ENCODE measurements around the gene SPATA31C1. TPM values are rescaled to one million over a fixed set of nuclear protein-coding genes. Genes with fewer than 3 reads are reported as not detected.
"Not testable (repeated sequence)": the region's sequence is repeated elsewhere in the genome, so short reads cannot be mapped to it uniquely, and the experiment has no call there.

Gene SPATA31C1
- total and polyA plus RNA-seq, 2 donors: 0.16 TPM; not detected in 1

DNA sequence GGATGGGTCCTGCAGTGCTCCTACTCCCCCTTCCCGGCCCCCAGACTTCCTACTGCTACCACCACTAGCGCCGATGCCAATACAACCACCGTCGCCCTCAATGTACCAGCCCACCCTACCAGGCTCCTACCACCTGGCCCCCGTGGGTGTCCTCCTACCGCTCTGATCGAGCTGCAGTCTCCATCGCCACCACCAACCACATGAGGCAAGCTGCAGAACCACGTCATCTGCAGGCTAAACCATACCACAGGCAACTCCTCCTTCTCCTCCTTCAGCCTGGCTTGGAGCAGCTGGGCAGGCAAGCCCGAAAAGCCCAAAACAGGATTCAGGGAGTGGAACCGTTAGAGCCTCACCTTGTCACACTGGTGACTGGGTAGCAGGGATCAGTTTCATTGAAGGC lies 19.6 kb downstream of the SPATA31C1 start:
- not testable (repeated sequence) for DNase-seq (ENCODE audit: extremely low spot score); H3K27ac ChIP-seq (ENCODE audit: low read depth); H3K4me3 ChIP-seq (ENCODE audit: low read depth, low read length); H3K36me3 ChIP-seq (ENCODE audit: insufficient read depth); H3K4me1 ChIP-seq (ENCODE audit: insufficient read depth)
- 91% methylated on average over 12 of the region's 12 CpGs for WGBS

DNA sequence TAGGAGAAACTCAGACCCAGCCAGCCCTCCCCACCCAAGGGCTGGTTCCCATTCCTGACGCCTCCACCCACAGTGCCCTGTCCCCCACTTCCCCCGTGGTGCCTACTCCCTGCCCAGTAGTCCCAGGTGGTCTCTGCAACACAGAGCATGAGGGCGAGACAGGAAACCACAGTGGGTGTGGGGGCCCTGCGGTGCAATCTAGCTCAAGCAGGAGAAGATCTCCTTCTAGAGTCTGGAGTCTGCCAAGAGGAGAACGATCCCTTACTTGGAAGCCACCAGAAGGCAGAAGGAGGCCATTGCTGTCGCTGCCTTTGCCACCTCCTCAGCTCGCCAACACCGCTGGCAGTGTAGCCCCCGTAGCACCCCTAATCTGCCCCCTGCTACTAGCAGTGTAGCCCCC lies 20.2 kb downstream of the SPATA31C1 start:
- not testable (repeated sequence) for DNase-seq (ENCODE audit: extremely low spot score); H3K27ac ChIP-seq (ENCODE audit: low read depth); H3K4me3 ChIP-seq (ENCODE audit: low read depth, low read length); H3K36me3 ChIP-seq (ENCODE audit: insufficient read depth); H3K4me1 ChIP-seq (ENCODE audit: insufficient read depth)
- WGBS: 88% methylated on average over 9 of the region's 9 CpGs

DNA sequence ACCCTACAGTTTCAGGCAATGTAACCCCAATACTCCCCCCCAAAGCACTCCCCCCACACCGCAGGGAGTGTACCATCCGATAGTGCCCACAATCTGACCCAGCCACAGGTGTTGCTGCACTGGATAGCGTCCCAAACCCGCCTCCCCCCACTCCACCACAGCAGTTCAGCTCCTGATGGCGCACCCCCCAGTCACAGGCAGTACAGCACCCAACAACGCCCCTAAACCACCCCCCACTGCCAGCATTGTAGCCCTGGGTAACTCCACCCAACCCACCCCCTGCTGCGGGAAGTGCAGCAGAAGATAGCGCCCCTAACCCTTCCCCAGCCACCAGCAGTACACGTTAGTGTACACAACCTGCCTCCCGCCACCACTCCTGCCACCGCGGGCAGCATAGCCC lies 20.6 kb downstream of the SPATA31C1 start:
- H3K36me3 ChIP-seq (ENCODE audit: insufficient read depth); H3K4me1 ChIP-seq (ENCODE audit: insufficient read depth); DNase-seq (ENCODE audit: extremely low spot score); H3K4me3 ChIP-seq (ENCODE audit: low read depth, low read length); H3K27ac ChIP-seq (ENCODE audit: low read depth): not testable (repeated sequence)
- 82% methylated on average over 11 of the region's 12 CpGs for WGBS

DNA sequence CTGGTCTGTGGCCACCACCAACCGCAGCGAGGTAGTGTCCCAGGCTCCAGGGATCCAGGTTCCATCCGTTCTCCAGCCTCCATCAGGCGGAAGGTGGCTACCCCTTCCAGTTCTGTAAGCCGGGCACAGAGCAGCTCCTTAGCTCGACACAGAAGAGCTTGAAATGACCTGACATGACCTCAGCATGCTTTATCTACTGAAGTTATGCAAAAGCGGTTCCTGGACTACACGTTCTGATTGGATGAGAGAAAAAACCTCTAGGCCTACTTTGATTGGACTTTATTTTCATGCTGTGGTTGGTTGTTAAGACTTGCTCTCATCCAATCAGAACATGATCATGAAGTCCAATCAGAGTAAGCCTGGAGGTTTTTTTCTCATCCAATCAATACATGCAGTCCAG lies 21.3 kb downstream of the SPATA31C1 start:
- DNase-seq (ENCODE audit: extremely low spot score); H3K27ac ChIP-seq (ENCODE audit: low read depth); H3K4me3 ChIP-seq (ENCODE audit: low read depth, low read length); H3K4me1 ChIP-seq (ENCODE audit: insufficient read depth); H3K36me3 ChIP-seq (ENCODE audit: insufficient read depth): not testable (repeated sequence)
- 95% methylated on average over 8 of the region's 8 CpGs for WGBS

DNA sequence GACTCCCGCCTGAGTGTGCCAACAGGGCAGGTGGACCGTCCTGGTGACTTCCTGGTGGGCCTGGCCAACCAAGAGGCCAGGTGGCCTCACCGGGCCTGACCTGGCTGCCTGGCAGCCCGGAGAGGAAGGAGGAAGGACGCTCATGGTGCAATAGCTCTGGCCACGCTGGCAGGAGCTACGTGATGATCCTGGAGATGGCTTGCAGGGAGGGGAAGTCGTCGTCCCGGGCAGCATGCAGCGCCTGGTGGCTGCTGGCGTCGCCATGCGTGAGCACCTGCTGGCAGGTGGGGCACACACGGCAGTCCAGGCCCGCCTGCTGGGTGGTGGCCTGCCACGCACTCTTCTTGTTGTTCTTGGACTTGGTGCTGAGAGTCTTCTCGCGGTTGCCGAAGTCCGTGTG lies 26.3 kb downstream of the SPATA31C1 start:
- no peaks in the 10 kb centered on the region for H3K36me3 ChIP-seq (ENCODE audit: insufficient read depth)
- H3K4me1 ChIP-seq (ENCODE audit: insufficient read depth): no peaks in the 10 kb centered on the region
- DNase-seq (ENCODE audit: extremely low spot score): no peak
- no peak overlapping the region for H3K4me3 ChIP-seq (ENCODE audit: low read depth, low read length)
- WGBS: 89% methylated on average over 21 of the region's 21 CpGs
- H3K27ac ChIP-seq (ENCODE audit: low read depth): no peak overlapping the region

DNA sequence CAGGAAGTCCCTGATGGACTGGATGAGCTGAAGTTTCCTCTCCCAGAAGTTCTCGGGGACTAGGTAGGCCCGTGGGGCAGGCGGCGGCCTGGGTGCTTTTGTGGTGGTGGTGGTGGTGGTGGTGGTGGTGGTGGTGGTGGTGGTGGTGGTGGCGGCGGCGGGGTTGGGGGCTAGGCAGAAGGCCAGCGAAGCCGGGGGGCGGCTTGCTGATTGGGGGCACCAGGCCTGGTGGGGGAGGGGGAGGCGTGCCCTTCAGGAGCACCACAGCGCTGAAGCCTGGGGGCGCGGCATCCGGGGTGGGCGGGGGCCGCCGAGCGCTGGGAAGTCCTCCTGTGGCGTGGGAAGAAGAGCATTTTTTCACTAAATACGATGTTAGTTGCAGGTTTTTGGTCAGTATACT lies 26.9 kb downstream of the SPATA31C1 start:
- Histone ChIP-seq H3K4me1 (ENCODE audit: insufficient read depth) (no peaks in the 10 kb centered on the region), H3K27ac (ENCODE audit: low read depth) (no peak overlapping the region), H3K4me3 (ENCODE audit: low read depth, low read length) (no peak overlapping the region), H3K36me3 (ENCODE audit: insufficient read depth) (no peaks in the 10 kb centered on the region)
- 59% methylated on average over 21 of the region's 21 CpGs for WGBS
- no peak for DNase-seq (ENCODE audit: extremely low spot score)

DNA sequence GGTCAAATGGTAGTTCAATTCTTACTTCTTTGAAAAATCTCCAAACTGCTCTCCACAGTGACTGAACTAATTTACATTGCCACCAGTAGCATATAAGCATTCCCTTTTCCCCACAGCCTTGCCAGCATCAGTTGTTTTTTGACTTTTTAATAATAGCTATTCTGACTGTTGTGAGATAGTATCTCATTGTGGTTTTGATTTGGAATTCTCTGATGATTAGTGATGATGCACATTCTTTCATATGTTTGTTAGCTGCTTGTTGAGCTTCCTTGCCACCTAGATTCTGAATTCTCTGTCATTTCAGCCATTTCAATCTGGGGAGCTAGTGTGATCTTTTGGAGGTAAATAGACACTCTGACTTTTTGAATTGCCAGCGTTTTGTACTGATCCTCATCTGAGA lies 32.5 kb downstream of the SPATA31C1 start:
- no peaks in the 10 kb centered on the region for H3K4me1 ChIP-seq (ENCODE audit: insufficient read depth)
- WGBS: 78% methylated on average over 1 of the region's 1 CpG
- H3K36me3 ChIP-seq (ENCODE audit: insufficient read depth): no peaks in the 10 kb centered on the region
- H3K4me3 ChIP-seq (ENCODE audit: low read depth, low read length): no peak overlapping the region
- DNase-seq (ENCODE audit: extremely low spot score): no peak
- no peak overlapping the region for H3K27ac ChIP-seq (ENCODE audit: low read depth)

DNA sequence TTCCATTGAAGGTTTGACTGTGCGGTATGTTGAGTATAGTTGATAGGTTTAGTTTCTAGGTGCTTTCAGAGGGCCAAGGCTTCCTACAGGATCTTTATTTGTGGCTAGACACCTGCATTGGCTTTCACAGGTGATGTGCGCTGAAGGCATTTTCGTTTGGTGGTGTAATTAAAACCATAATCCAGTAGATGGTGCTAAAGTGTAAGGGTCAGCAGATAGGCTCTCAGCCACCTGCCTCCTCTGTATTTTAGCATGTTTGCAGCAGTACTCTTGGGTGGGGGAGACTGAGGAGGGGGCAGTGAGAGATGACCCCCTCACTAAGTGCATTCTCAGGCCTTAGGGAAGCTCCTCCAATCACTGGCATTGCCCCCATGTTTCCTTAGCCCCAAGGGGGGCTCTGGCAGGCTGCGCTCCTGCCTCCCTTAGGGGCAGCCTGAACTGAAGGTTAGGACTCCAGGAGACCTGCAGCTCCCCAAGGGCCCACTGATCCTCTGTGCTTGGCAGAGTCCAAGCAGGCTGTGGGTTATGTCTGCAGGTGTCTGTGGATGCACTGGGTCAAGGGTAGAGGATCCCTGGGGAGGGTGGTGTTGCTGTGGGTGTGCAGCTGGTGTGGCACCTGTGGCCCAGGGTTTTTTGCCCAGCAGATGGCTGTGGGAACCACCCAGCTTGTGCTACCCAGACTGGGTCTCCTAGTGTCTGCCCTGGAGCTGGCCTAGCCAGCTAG lies 33.2 kb downstream of the SPATA31C1 start:
- DNase-seq (ENCODE audit: extremely low spot score): no peak
- Histone ChIP-seq H3K36me3 (ENCODE audit: insufficient read depth) (no peaks in the 10 kb centered on the region), H3K4me3 (ENCODE audit: low read depth, low read length) (no peak overlapping the region), H3K27ac (ENCODE audit: low read depth) (no peak overlapping the region), H3K4me1 (ENCODE audit: insufficient read depth) (no peaks in the 10 kb centered on the region)
- 80% methylated on average over 4 of the region's 4 CpGs for WGBS

DNA sequence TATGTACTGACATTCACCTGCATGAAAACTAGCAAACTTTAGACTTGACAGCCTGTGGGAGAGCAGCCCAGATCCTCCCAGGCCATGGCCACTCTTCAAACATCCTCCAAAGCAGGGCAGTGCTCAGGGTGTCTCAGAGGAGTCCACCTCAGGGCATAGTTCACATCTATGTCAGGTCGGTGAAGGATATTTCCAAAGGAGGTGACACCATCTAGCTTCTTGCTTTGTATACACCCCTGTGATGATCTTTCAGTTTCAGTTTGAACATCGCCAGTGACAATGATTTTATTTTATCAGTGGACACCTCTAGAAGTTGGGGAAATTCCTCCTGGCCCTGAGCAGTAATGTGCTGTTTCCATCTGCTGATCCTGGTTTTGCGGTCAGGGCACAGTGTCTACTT lies 36.5 kb downstream of the SPATA31C1 start:
- Histone ChIP-seq H3K4me3 (ENCODE audit: low read depth, low read length) (no peak overlapping the region), H3K36me3 (ENCODE audit: insufficient read depth) (no peaks in the 10 kb centered on the region), H3K27ac (ENCODE audit: low read depth) (no peak overlapping the region), H3K4me1 (ENCODE audit: insufficient read depth) (no peaks in the 10 kb centered on the region)
- DNase-seq (ENCODE audit: extremely low spot score): no peak
- WGBS: 90% methylated on average over 3 of the region's 3 CpGs

DNA sequence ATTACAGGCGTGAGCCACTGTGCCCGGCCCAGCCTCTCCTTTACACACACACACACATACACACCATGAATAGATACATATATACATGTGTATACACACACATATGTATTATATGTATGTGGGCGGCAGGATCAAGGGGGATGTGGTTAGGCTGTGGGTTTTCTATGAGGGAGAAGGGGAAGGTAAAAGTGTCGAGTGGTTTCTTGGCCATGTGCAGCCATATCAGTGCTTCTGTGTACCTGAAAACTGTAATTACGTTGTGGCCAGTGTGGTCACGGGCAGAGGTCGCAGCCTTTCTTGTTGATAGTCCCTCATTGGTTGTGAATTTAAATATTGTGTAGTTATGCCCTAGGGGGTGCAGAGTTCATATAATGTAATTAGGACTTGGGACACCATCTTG lies 40.1 kb downstream of the SPATA31C1 start:
- no peak overlapping the region for H3K4me3 ChIP-seq (ENCODE audit: low read depth, low read length)
- WGBS: 85% methylated on average over 7 of the region's 7 CpGs
- H3K36me3 ChIP-seq (ENCODE audit: insufficient read depth): no peaks in the 10 kb centered on the region
- no peak for DNase-seq (ENCODE audit: extremely low spot score)
- no peaks in the 10 kb centered on the region for H3K4me1 ChIP-seq (ENCODE audit: insufficient read depth)
- H3K27ac ChIP-seq (ENCODE audit: low read depth): no peak overlapping the region

DNA sequence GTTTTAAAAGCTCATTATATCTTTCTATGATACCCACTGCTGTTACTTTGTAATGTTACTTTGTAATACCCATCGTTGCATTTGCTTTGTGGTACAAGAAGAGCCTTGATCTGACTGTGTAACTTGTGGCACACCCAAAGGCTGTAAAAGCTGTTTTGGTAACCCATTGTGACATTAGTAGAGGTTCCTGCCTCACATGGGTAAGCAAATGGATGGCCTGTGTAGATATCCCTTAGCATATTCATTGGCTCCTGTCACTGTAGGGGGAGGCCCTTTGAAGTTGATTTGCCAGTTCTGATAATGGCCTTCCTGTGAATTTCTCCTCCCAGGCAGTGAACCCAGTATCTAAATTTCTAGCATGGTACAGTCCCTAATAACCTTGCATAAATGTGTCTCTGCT lies 40.8 kb downstream of the SPATA31C1 start:
- Histone ChIP-seq H3K4me3 (ENCODE audit: low read depth, low read length) (no peak overlapping the region), H3K27ac (ENCODE audit: low read depth) (no peak overlapping the region), H3K36me3 (ENCODE audit: insufficient read depth) (no peaks in the 10 kb centered on the region), H3K4me1 (ENCODE audit: insufficient read depth) (no peaks in the 10 kb centered on the region)
- WGBS: 98% methylated on average over 1 of the region's 1 CpG
- DNase-seq (ENCODE audit: extremely low spot score): no peak

DNA sequence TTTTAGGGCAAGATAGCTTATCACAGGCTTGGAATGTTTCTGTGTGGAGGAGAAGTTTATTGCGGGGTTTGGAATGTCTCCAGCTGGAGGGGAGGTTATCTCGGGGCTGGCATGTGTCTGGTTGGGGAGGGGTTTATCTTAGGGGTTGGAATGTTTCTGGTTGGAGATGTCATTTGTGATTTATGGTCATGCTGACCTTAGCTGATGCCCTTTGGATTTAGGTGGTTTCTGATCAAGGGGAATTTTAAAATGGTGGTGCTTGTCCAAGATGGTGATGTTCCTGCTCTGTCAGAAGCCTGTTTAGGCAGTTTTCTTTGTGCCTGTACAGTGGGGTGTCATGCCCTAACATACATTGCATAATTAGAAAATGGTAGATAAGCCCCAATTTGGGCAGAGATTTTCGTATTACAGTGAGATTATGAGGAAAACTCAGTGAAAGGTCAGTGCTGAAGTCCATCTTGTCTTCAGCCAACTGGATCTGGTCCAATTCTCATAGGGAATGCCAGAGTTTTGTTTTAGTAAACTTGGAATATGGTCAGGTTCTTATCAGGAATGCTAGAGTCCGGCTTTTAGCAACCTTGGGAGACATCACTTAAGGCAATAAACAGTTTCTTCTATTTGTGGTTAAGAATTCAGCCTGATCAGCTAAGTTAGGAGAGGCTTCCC lies 42.3 kb downstream of the SPATA31C1 start:
- H3K4me3 ChIP-seq (ENCODE audit: low read depth, low read length): no peak overlapping the region
- H3K27ac ChIP-seq (ENCODE audit: low read depth): no peak overlapping the region
- DNase-seq (ENCODE audit: extremely low spot score): no peak
- no peaks in the 10 kb centered on the region for H3K4me1 ChIP-seq (ENCODE audit: insufficient read depth)
- 21% methylated on average over 4 of the region's 4 CpGs for WGBS
- H3K36me3 ChIP-seq (ENCODE audit: insufficient read depth): no peaks in the 10 kb centered on the region

DNA sequence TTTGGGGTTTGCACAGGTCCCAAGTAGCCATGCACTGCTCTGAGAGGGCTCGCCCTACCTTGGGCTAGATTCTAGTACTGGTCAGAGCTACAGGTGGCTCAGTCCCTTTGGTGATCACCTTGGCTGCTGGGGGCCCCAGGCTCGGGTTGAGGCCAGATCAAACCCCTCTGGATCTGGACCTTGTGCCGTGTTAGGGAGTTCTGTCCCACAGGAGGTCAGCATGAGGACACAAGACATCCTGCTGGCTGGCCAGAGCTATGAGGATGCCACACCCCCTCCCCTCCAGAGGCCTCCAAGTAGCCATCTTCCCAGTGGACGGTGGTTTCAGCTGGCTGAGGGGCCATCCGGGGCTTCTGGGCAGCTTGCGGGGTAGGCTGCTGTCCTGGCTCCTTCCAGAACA lies 46.0 kb downstream of the SPATA31C1 start:
- DNase-seq (ENCODE audit: extremely low spot score): no peak
- H3K4me1 ChIP-seq (ENCODE audit: insufficient read depth): no peaks in the 10 kb centered on the region
- H3K27ac ChIP-seq (ENCODE audit: low read depth): no peak overlapping the region
- H3K36me3 ChIP-seq (ENCODE audit: insufficient read depth): no peaks in the 10 kb centered on the region
- no peak overlapping the region for H3K4me3 ChIP-seq (ENCODE audit: low read depth, low read length)
- WGBS: 83% methylated on average over 6 of the region's 6 CpGs

DNA sequence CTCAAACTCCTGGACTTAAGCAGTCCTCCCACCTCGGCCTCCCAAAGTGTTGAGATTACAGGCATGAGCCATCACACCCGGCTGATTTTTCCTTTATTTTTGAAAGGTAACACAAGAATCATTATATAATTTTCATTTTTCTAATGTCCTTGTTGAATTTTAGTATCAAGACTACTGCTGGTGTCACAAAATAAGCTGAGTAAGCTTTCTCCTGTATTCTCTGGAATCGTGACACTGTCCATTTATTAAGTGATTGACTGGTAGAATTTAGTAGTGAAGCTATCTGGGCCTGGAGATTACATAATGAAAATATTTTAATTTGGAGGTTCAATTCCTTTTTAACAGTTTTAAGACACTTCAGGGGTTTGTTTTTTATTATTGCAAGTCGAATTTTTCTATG lies 47.1 kb downstream of the SPATA31C1 start:
- DNase-seq (ENCODE audit: extremely low spot score): no peak
- Histone ChIP-seq H3K4me3 (ENCODE audit: low read depth, low read length) (no peak overlapping the region), H3K27ac (ENCODE audit: low read depth) (no peak overlapping the region), H3K4me1 (ENCODE audit: insufficient read depth) (no peaks in the 10 kb centered on the region), H3K36me3 (ENCODE audit: insufficient read depth) (no peaks in the 10 kb centered on the region)
- 83% methylated on average over 4 of the region's 4 CpGs for WGBS
